ENCODE results near the gene HINFP. TPM values are rescaled to one million over a fixed set of nuclear protein-coding genes. Genes with fewer than 3 reads are reported as not detected.

Gene HINFP
- total RNA-seq, 1 donor: 9.1 TPM

GRCh38 chr11:119108146-119108856, 13.1 kb upstream of the HINFP start:
- H3K4me1 ChIP-seq (ENCODE audit: insufficient read depth, low read length): peaks cover 38% of the 10 kb centered on the region
- peak overlapping the region; percentile 81 for H3K4me3 ChIP-seq (ENCODE audit: low read length)
- no peaks in the 10 kb centered on the region for H3K27me3 ChIP-seq (ENCODE audit: insufficient read depth, low read length)

DNA sequence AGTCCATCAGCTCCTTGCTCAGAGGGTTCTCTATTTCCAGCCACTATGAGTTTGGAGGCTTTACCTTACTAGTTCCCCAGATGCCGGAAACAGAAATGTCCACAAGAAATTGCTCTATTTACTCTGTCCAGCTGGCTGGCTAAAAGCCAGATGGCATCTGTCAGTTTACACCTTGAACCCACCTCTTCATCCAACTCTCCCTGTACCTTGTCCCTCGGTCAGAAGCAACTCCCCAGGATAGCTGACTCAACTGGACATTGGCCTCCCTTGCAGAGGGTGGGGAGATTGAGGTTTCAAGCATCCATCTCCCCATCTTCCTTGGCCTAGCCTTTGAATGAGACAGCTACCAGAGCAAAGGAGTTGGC, 12.5 kb upstream of the HINFP start:
- Histone ChIP-seq H3K4me3 (ENCODE audit: low read length) (peak overlapping the region; percentile 81), H3K4me1 (ENCODE audit: insufficient read depth, low read length) (peaks cover 37% of the 10 kb centered on the region), H3K9me3 (ENCODE audit: low read depth, low read length) (no peaks in the 10 kb centered on the region), H3K27me3 (ENCODE audit: insufficient read depth, low read length) (no peaks in the 10 kb centered on the region)

More at GRCh38 chr11:119108146-119108856, 13.1 kb upstream of the HINFP start:
- H3K9me3 ChIP-seq (ENCODE audit: low read depth, low read length): no peaks in the 10 kb centered on the region

GRCh38 chr11:119109843-119110242, 11.5 kb upstream of the HINFP start:
- Histone ChIP-seq H3K9me3 (ENCODE audit: low read depth, low read length) (no peaks in the 10 kb centered on the region), H3K27me3 (ENCODE audit: insufficient read depth, low read length) (no peaks in the 10 kb centered on the region), H3K4me3 (ENCODE audit: low read length) (no peak overlapping the region), H3K4me1 (ENCODE audit: insufficient read depth, low read length) (peaks cover 46% of the 10 kb centered on the region)

DNA sequence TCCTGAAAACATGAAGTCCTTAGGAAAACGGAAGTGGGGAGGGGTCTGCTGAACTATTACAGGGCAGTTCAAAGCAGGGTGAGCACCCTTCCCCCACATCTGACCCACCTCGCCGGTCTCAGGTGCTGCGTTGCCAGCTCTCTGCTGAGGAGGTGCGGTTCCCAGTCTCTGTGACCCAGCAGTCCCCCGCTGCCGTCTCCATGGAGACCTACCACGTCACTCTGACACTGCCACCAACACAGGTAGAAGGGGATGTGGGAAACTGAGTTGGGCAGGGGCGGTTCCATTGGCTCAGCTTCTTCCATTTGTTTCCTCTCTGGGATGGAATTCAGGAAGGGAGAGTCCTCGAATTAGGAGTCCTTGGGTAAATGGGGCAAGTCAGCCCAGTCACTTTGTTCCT, 10.9 kb upstream of the HINFP start:
- no peaks in the 10 kb centered on the region for H3K9me3 ChIP-seq (ENCODE audit: low read depth, low read length)
- H3K4me3 ChIP-seq (ENCODE audit: low read length): no peak overlapping the region
- peaks cover 52% of the 10 kb centered on the region for H3K4me1 ChIP-seq (ENCODE audit: insufficient read depth, low read length)
- no peaks in the 10 kb centered on the region for H3K27me3 ChIP-seq (ENCODE audit: insufficient read depth, low read length)

DNA sequence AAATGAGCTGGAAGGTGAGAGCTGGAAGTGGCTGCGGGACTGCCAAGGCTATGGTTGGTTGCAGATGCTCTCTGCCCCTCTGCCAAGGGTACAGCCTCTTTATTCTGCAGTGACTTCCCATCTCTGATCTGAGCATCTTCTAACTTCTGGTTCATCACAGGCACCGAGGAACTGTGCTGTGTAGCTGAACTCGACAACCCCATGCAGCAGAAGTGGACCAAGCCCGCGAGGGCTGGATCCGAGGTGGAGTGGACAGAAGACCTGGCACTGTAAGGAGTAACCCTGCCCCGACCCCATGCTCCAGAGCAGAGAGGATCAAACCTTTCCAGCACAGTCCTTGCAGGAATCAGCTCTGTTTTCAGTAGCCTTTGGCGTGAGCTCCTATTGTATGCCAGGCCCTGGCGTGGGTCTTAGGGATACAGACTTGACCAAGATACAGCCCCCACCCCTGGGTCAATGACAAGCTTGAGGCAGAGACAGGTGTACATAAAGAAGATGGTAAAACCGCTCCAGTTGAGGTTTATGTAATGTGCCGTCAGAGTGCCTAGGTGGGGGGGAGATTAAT, 9.9 kb upstream of the HINFP start:
- H3K27me3 ChIP-seq (ENCODE audit: insufficient read depth, low read length): no peaks in the 10 kb centered on the region
- H3K4me1 ChIP-seq (ENCODE audit: insufficient read depth, low read length): peaks cover 52% of the 10 kb centered on the region
- no peaks in the 10 kb centered on the region for H3K9me3 ChIP-seq (ENCODE audit: low read depth, low read length)
- no peak overlapping the region for H3K4me3 ChIP-seq (ENCODE audit: low read length)

GRCh38 chr11:119112314-119113020, 8.9 kb upstream of the HINFP start:
- H3K4me3 ChIP-seq (ENCODE audit: low read length): no peak overlapping the region
- H3K9me3 ChIP-seq (ENCODE audit: low read depth, low read length): no peaks in the 10 kb centered on the region
- no peaks in the 10 kb centered on the region for H3K27me3 ChIP-seq (ENCODE audit: insufficient read depth, low read length)
- H3K4me1 ChIP-seq (ENCODE audit: insufficient read depth, low read length): peaks cover 57% of the 10 kb centered on the region

DNA sequence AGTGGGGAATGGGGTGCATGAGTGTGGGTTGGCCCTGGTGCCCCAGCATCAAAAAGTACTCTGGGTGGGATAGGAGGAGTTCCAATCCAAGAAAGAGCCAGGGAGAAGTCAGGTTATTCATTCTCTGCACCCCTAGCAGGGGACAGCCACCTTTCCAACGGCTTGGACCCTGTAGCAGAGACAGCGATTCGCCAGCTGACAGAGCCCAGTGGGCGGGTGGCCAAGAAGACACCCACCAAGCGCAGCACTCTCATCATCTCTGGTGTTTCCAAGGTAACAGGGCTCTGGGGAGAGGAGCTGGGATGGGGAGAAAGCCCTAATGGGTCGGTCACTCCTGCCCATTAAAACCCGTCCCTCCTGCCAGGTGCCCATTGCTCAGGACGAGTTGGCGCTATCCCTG, 7.7 kb upstream of the HINFP start:
- Histone ChIP-seq H3K4me3 (ENCODE audit: low read length) (no peak overlapping the region), H3K4me1 (ENCODE audit: insufficient read depth, low read length) (peaks cover 51% of the 10 kb centered on the region), H3K27me3 (ENCODE audit: insufficient read depth, low read length) (no peaks in the 10 kb centered on the region), H3K9me3 (ENCODE audit: low read depth, low read length) (no peaks in the 10 kb centered on the region)

DNA sequence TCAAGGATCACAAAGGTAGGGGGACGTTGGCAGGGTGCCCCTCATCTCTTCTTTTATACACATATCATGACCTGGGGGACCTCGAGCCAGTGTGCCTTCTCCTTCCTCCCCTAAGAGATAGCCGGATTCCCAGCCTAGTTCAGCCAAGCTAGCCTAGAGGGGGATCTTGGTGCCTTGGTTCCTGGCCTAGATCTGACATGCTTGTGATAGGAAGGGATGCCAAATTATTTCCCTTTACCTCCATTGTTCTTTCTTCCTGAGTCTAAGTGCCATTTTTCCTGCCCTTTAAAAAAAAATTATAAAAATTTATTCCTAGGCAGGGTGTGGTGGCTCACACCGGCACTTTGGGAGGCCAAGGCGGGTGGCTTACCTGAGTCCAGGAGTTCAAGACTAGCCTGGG, 7.0 kb upstream of the HINFP start:
- H3K4me1 ChIP-seq (ENCODE audit: insufficient read depth, low read length): peaks cover 44% of the 10 kb centered on the region
- no peaks in the 10 kb centered on the region for H3K9me3 ChIP-seq (ENCODE audit: low read depth, low read length)
- H3K27me3 ChIP-seq (ENCODE audit: insufficient read depth, low read length): no peaks in the 10 kb centered on the region
- H3K4me3 ChIP-seq (ENCODE audit: low read length): no peak overlapping the region

DNA sequence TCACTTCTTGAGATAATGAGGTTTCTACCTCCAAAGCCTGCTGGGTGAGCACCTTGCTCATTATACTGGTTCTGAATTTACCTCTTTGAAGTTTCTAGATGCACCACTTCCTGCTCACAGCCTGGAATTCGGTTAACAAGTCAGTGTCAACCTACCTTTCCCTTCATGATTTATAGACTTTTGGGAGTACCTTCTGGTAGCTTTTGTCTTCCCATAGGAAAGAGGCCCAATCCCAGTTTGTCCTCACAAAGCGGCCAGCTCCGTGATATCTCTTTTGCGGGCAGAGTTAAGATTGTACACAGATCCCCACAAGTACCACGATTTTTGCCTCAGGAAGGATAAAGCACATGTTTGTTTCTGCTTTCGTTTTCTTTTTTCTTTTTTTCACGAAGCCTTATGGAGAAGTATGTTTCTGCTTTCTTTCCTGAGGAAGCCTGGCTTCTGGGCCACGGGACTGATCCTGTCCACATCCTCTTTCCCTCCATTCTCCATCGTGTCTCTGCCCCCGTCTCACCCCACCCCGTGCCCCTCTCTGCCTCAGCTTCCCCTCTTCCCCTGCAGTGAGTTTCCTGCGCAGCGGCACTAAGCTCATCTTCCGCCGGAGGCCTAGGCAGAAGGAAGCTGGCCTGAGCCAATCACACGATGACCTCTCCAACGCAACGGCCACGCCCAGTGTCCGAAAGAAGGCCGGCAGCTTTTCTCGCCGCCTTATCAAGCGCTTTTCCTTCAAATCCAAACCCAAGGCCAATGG, 5.7 kb upstream of the HINFP start:
- H3K4me3 ChIP-seq (ENCODE audit: low read length): peak overlapping the region; percentile 19
- peaks cover 40% of the 10 kb centered on the region for H3K4me1 ChIP-seq (ENCODE audit: insufficient read depth, low read length)
- H3K9me3 ChIP-seq (ENCODE audit: low read depth, low read length): no peaks in the 10 kb centered on the region
- H3K27me3 ChIP-seq (ENCODE audit: insufficient read depth, low read length): no peaks in the 10 kb centered on the region

DNA sequence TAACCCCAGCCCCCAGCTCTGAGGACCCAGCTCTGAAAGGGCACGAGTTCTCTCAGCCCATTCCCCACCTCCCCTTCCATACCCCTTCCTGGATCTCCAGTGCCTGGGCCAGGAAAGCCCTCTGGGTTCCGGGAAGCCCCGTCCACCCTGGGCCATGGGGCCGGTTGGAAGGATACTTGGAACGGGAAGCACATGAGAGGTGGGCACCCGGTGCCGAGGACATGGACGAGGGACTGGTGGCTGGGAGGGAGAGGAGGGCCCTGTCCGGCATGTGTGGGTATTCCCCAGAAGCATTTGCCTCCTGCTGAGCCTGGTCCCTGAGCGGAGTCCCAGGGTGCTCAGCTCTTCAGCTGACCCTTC, 5.2 kb upstream of the HINFP start:
- no peaks in the 10 kb centered on the region for H3K27me3 ChIP-seq (ENCODE audit: insufficient read depth, low read length)
- peaks cover 44% of the 10 kb centered on the region for H3K4me1 ChIP-seq (ENCODE audit: insufficient read depth, low read length)
- H3K4me3 ChIP-seq (ENCODE audit: low read length): peak overlapping the region; percentile 19
- H3K9me3 ChIP-seq (ENCODE audit: low read depth, low read length): no peaks in the 10 kb centered on the region

GRCh38 chr11:119116601-119117000, 4.8 kb upstream of the HINFP start:
- no peak overlapping the region for H3K4me3 ChIP-seq (ENCODE audit: low read length)
- H3K9me3 ChIP-seq (ENCODE audit: low read depth, low read length): no peaks in the 10 kb centered on the region
- H3K27me3 ChIP-seq (ENCODE audit: insufficient read depth, low read length): no peaks in the 10 kb centered on the region
- peaks cover 44% of the 10 kb centered on the region for H3K4me1 ChIP-seq (ENCODE audit: insufficient read depth, low read length)

DNA sequence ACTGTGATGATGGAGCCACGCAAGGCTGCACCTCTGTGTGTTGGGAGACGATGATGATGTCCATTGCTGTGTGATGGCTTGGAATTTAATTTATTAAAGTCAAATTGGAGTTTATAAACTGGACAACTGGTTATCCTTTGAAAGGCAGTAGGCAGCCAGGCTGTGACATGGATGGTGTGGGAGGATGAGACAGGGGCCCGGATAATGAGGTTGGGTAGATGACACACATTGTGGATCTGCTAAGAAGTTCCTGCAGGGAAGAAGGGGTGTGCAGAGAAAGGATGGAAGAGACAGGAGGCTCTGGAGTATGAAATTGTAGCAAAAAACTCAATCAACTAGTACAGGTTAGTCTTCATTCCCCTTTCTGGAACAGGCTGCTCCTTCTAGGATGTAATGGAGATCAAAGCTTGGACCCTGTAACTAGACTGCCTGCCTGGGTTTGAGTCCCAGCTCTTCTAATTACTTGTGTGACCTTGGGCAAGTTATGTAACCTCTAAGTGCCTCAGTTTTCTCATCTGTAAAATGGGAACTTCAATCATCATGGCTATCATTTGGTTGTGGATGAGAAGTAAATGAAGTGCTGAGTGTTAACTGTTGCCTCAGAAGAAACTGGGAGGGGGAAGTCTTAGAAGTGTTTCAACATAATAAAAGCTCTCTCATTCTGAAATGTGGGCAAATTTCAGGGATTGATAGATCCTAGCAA, 4.2 kb upstream of the HINFP start:
- Histone ChIP-seq H3K4me3 (ENCODE audit: low read length) (no peak overlapping the region), H3K4me1 (ENCODE audit: insufficient read depth, low read length) (peaks cover 48% of the 10 kb centered on the region)

GRCh38 chr11:119118227-119118626, 3.2 kb upstream of the HINFP start:
- H3K27me3 ChIP-seq (ENCODE audit: insufficient read depth, low read length): no peaks in the 10 kb centered on the region
- no peaks in the 10 kb centered on the region for H3K9me3 ChIP-seq (ENCODE audit: low read depth, low read length)
- H3K4me1 ChIP-seq (ENCODE audit: insufficient read depth, low read length): peaks cover 59% of the 10 kb centered on the region
- no peak overlapping the region for H3K4me3 ChIP-seq (ENCODE audit: low read length)

More for the DNA sequence above, 4.2 kb upstream of the HINFP start:
- H3K9me3 ChIP-seq (ENCODE audit: low read depth, low read length): no peaks in the 10 kb centered on the region
- H3K27me3 ChIP-seq (ENCODE audit: insufficient read depth, low read length): no peaks in the 10 kb centered on the region

DNA sequence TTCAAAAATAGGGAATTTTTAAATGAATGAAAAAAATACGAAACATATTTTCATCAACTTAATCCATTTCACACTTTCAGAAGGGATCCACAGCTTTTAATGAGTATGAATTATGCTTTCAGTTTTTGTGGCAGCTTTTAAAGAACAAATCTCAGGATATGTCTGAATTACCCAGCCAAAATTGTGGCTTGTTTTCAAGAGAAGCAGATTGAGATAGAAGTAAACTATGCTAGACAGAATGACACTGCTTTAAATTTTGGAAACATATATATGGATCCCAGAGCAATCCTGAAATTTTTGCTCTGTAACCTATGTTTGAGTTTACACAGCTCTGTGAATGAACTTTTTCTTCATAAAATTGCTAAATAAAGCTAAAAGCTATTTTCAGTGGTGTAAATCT, 2.4 kb upstream of the HINFP start:
- Histone ChIP-seq H3K4me3 (ENCODE audit: low read length) (no peak overlapping the region), H3K4me1 (ENCODE audit: insufficient read depth, low read length) (peaks cover 59% of the 10 kb centered on the region), H3K27me3 (ENCODE audit: insufficient read depth, low read length) (no peaks in the 10 kb centered on the region), H3K9me3 (ENCODE audit: low read depth, low read length) (no peaks in the 10 kb centered on the region)

GRCh38 chr11:119120639-119121007, 757 bp upstream of the HINFP start:
- H3K4me1 ChIP-seq (ENCODE audit: insufficient read depth, low read length): peaks cover 43% of the 10 kb centered on the region
- no peaks in the 10 kb centered on the region for H3K27me3 ChIP-seq (ENCODE audit: insufficient read depth, low read length)
- no peaks in the 10 kb centered on the region for H3K9me3 ChIP-seq (ENCODE audit: low read depth, low read length)
- H3K4me3 ChIP-seq (ENCODE audit: low read length): peak overlapping the region; percentile 91
